ENCODE measurements around the gene CRISPLD2.

Gene CRISPLD2

GRCh38 chr16:84803146-84803545, 16.6 kb upstream of the CRISPLD2 start:
- Histone ChIP-seq H3K36me3 (ENCODE audit: control insufficient read depth, low read depth, low read length) (no peaks in the 10 kb centered on the region), H3K4me1 (ENCODE audit: control insufficient read depth, low read depth, low read length) (no peaks in the 10 kb centered on the region), H3K9ac (ENCODE audit: low read length) (no peak overlapping the region)

GRCh38 chr16:84804326-84804725, 15.5 kb upstream of the CRISPLD2 start:
- Histone ChIP-seq H3K9me3 (ENCODE audit: control insufficient read depth, low read depth, low read length) (no peaks in the 10 kb centered on the region), H3K27ac (ENCODE audit: low read length) (no peak overlapping the region), H3K27me3 (ENCODE audit: control insufficient read depth, insufficient read depth, low read length) (no peaks in the 10 kb centered on the region), H3K4me3 (ENCODE audit: low read length) (no peak overlapping the region), H3K36me3 (ENCODE audit: control insufficient read depth, low read depth, low read length) (no peaks in the 10 kb centered on the region), H3K9ac (ENCODE audit: low read length) (no peak overlapping the region), H3K4me1 (ENCODE audit: control insufficient read depth, low read depth, low read length) (no peaks in the 10 kb centered on the region)

More at GRCh38 chr16:84803146-84803545, 16.6 kb upstream of the CRISPLD2 start:
- Histone ChIP-seq H3K9me3 (ENCODE audit: control insufficient read depth, low read depth, low read length) (no peaks in the 10 kb centered on the region), H3K4me3 (ENCODE audit: low read length) (no peak overlapping the region), H3K27ac (ENCODE audit: low read length) (no peak overlapping the region), H3K27me3 (ENCODE audit: control insufficient read depth, insufficient read depth, low read length) (no peaks in the 10 kb centered on the region)

- H3K27ac ChIP-seq (ENCODE audit: low read length): no peak overlapping the region
- no peaks in the 10 kb centered on the region for H3K27me3 ChIP-seq (ENCODE audit: control insufficient read depth, insufficient read depth, low read length)
- no peaks in the 10 kb centered on the region for H3K36me3 ChIP-seq (ENCODE audit: control insufficient read depth, low read depth, low read length)
- no peaks in the 10 kb centered on the region for H3K9me3 ChIP-seq (ENCODE audit: control insufficient read depth, low read depth, low read length)
- no peaks in the 10 kb centered on the region for H3K4me1 ChIP-seq (ENCODE audit: control insufficient read depth, low read depth, low read length)
- no peak overlapping the region for H3K4me3 ChIP-seq (ENCODE audit: low read length)
- H3K9ac ChIP-seq (ENCODE audit: low read length): no peak overlapping the region
Measured at GRCh38 chr16:84806256-84806889, 13.4 kb upstream of the CRISPLD2 start.

- Histone ChIP-seq H3K27ac (ENCODE audit: low read length) (no peak overlapping the region), H3K4me3 (ENCODE audit: low read length) (no peak overlapping the region), H3K27me3 (ENCODE audit: control insufficient read depth, insufficient read depth, low read length) (no peaks in the 10 kb centered on the region), H3K36me3 (ENCODE audit: control insufficient read depth, low read depth, low read length) (no peaks in the 10 kb centered on the region), H3K9ac (ENCODE audit: low read length) (no peak overlapping the region), H3K9me3 (ENCODE audit: control insufficient read depth, low read depth, low read length) (no peaks in the 10 kb centered on the region), H3K4me1 (ENCODE audit: control insufficient read depth, low read depth, low read length) (no peaks in the 10 kb centered on the region)
Measured at GRCh38 chr16:84806890-84807258, 12.9 kb upstream of the CRISPLD2 start.

GRCh38 chr16:84807776-84808175, 12.0 kb upstream of the CRISPLD2 start:
- Histone ChIP-seq H3K4me3 (ENCODE audit: low read length) (no peak overlapping the region), H3K4me1 (ENCODE audit: control insufficient read depth, low read depth, low read length) (no peaks in the 10 kb centered on the region), H3K27ac (ENCODE audit: low read length) (no peak overlapping the region), H3K36me3 (ENCODE audit: control insufficient read depth, low read depth, low read length) (no peaks in the 10 kb centered on the region), H3K9me3 (ENCODE audit: control insufficient read depth, low read depth, low read length) (no peaks in the 10 kb centered on the region), H3K9ac (ENCODE audit: low read length) (no peak overlapping the region), H3K27me3 (ENCODE audit: control insufficient read depth, insufficient read depth, low read length) (no peaks in the 10 kb centered on the region)

DNA sequence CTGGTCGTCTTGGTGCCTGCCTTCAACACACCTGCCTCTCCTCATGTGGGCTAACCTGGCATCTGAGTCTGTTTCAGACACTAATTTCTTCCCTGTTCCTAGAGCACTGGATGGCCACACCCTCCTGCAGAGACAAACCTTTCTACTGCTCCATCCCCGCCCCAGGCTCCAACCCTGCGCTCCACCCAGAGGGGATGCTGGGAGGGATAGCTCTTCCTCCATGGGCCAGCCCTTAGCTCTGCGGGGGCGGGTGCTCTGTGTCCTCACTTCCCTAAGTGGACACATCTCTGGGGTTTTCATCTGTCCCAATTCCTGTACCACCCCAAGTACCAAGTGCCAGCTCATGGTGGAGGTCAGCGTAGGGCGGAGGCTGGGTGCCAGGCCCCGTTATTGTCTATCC, 11.0 kb upstream of the CRISPLD2 start:
- Histone ChIP-seq H3K27ac (ENCODE audit: low read length) (no peak overlapping the region), H3K9ac (ENCODE audit: low read length) (no peak overlapping the region), H3K27me3 (ENCODE audit: control insufficient read depth, insufficient read depth, low read length) (no peaks in the 10 kb centered on the region)

DNA sequence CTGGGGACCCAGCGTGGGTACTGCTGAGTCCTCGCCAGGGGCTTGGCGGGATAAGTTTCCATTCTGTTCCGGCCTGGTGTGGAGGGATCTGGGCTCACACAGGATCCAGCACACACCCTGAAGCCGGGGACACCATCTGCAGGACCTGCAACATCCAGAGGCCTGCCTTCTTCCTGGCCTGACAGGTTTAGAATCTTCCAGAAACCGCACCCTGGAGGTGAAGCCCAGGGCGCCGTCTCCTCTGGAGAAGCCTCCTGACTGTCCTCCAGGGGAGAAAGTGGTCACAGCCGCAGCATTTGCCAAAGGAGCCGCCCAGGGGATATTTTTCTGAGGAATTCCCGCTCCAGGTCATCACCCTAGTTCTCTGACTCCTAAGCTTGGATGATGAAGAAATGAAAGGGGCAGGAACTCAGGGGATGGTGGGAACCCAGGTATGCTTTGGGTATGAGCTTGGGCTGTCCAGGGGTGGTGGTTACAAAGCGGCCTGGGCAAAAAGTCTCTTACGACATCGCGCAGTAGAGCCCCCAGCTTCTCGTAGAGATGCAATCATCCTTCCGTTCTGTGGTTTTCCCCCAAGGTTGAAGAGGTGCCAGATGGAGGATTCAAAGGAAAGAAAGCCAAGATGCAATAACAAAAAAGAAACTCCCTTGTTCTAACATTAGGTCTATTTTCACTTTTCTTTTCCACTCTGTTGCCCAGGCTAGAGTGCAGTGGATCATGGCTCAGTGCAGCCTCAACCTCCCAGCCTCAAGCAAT, 9.1 kb upstream of the CRISPLD2 start:
- no peaks in the 10 kb centered on the region for H3K27me3 ChIP-seq (ENCODE audit: control insufficient read depth, insufficient read depth, low read length)
- H3K9me3 ChIP-seq (ENCODE audit: control insufficient read depth, low read depth, low read length): no peaks in the 10 kb centered on the region
- no peak overlapping the region for H3K27ac ChIP-seq (ENCODE audit: low read length)
- no peak overlapping the region for H3K4me3 ChIP-seq (ENCODE audit: low read length)
- H3K36me3 ChIP-seq (ENCODE audit: control insufficient read depth, low read depth, low read length): no peaks in the 10 kb centered on the region
- no peak overlapping the region for H3K9ac ChIP-seq (ENCODE audit: low read length)
- H3K4me1 ChIP-seq (ENCODE audit: control insufficient read depth, low read depth, low read length): no peaks in the 10 kb centered on the region

More for the DNA sequence above, 11.0 kb upstream of the CRISPLD2 start:
- H3K36me3 ChIP-seq (ENCODE audit: control insufficient read depth, low read depth, low read length): no peaks in the 10 kb centered on the region
- no peaks in the 10 kb centered on the region for H3K4me1 ChIP-seq (ENCODE audit: control insufficient read depth, low read depth, low read length)
- no peaks in the 10 kb centered on the region for H3K9me3 ChIP-seq (ENCODE audit: control insufficient read depth, low read depth, low read length)
- no peak overlapping the region for H3K4me3 ChIP-seq (ENCODE audit: low read length)

DNA sequence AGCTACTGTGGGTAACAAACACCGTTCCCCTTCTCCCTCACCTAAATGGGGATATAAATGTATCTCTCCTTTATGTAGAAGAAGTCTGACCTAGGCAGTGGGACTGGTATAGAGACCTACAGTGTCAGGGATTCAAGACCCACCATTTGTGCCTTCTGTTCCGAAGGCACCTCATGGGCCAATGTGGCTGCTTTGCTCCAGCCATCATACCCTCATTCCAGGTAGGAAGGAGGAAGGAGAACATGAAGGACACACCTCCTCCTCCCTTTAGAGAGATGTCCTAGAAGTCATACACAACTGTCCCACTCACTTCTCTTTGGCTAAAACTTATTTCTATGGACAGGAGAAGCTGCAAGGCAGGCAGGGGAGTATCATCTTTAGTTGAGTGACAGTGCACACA, 8.3 kb upstream of the CRISPLD2 start:
- Histone ChIP-seq H3K36me3 (ENCODE audit: control insufficient read depth, low read depth, low read length) (no peaks in the 10 kb centered on the region), H3K9me3 (ENCODE audit: control insufficient read depth, low read depth, low read length) (no peaks in the 10 kb centered on the region), H3K4me3 (ENCODE audit: low read length) (no peak overlapping the region), H3K9ac (ENCODE audit: low read length) (no peak overlapping the region), H3K27me3 (ENCODE audit: control insufficient read depth, insufficient read depth, low read length) (no peaks in the 10 kb centered on the region), H3K4me1 (ENCODE audit: control insufficient read depth, low read depth, low read length) (no peaks in the 10 kb centered on the region), H3K27ac (ENCODE audit: low read length) (no peak overlapping the region)

GRCh38 chr16:84813141-84813934, 6.4 kb upstream of the CRISPLD2 start:
- peaks cover 7% of the 10 kb centered on the region for H3K27me3 ChIP-seq (ENCODE audit: control insufficient read depth, insufficient read depth, low read length)
- no peak overlapping the region for H3K9ac ChIP-seq (ENCODE audit: low read length)
- no peak overlapping the region for H3K4me3 ChIP-seq (ENCODE audit: low read length)
- no peaks in the 10 kb centered on the region for H3K9me3 ChIP-seq (ENCODE audit: control insufficient read depth, low read depth, low read length)
- no peaks in the 10 kb centered on the region for H3K4me1 ChIP-seq (ENCODE audit: control insufficient read depth, low read depth, low read length)
- no peak overlapping the region for H3K27ac ChIP-seq (ENCODE audit: low read length)
- no peaks in the 10 kb centered on the region for H3K36me3 ChIP-seq (ENCODE audit: control insufficient read depth, low read depth, low read length)

GRCh38 chr16:84815462-84815861, 4.3 kb upstream of the CRISPLD2 start:
- Histone ChIP-seq H3K9ac (ENCODE audit: low read length) (no peak overlapping the region), H3K4me1 (ENCODE audit: control insufficient read depth, low read depth, low read length) (no peaks in the 10 kb centered on the region), H3K9me3 (ENCODE audit: control insufficient read depth, low read depth, low read length) (no peaks in the 10 kb centered on the region), H3K4me3 (ENCODE audit: low read length) (no peak overlapping the region), H3K27ac (ENCODE audit: low read length) (no peak overlapping the region), H3K27me3 (ENCODE audit: control insufficient read depth, insufficient read depth, low read length) (peaks cover 27% of the 10 kb centered on the region), H3K36me3 (ENCODE audit: control insufficient read depth, low read depth, low read length) (no peaks in the 10 kb centered on the region)

GRCh38 chr16:84816023-84816422, 3.8 kb upstream of the CRISPLD2 start:
- H3K27ac ChIP-seq (ENCODE audit: low read length): no peak overlapping the region
- H3K9me3 ChIP-seq (ENCODE audit: control insufficient read depth, low read depth, low read length): no peaks in the 10 kb centered on the region
- no peak overlapping the region for H3K9ac ChIP-seq (ENCODE audit: low read length)
- H3K36me3 ChIP-seq (ENCODE audit: control insufficient read depth, low read depth, low read length): no peaks in the 10 kb centered on the region
- no peak overlapping the region for H3K4me3 ChIP-seq (ENCODE audit: low read length)
- peaks cover 33% of the 10 kb centered on the region for H3K27me3 ChIP-seq (ENCODE audit: control insufficient read depth, insufficient read depth, low read length)
- H3K4me1 ChIP-seq (ENCODE audit: control insufficient read depth, low read depth, low read length): no peaks in the 10 kb centered on the region

Data from iPS-18a (cell line).